Left lobe of liver (tissue), 2 donors: Measurements from ENCODE around the gene NRG3. TPM values are rescaled to one million over a fixed set of nuclear protein-coding genes. Genes with fewer than 3 reads are reported as not detected.

Source experiments
- ATAC-seq: fragments of 200-7000 bp; cut with Tn5 transposase; one replicate; pipeline ENCODE4 v1.9.1; 2020; ENCODE audit warnings: mild to moderate bottlenecking, moderate library complexity
- DNase-seq: peaks from one replicate; pipeline ENCODE4 v3.0.0-alpha.2; 2020; ENCODE audit warnings: low spot score
- total RNA-seq: library from RNA; stranded (reverse); gene quantifications from one replicate; pipeline ENCODE4 v1.2.1, GENCODE V29; 2021
- donor health status: DM: no; HTN: no; CAD: no; lungs with moderate emphysema.
- donor health status: DM: no; HTN: yes; CAD: no.

The NRG3 gene
- total RNA-seq, 1 donor from 2014 or later: 1.1 TPM

DNA sequence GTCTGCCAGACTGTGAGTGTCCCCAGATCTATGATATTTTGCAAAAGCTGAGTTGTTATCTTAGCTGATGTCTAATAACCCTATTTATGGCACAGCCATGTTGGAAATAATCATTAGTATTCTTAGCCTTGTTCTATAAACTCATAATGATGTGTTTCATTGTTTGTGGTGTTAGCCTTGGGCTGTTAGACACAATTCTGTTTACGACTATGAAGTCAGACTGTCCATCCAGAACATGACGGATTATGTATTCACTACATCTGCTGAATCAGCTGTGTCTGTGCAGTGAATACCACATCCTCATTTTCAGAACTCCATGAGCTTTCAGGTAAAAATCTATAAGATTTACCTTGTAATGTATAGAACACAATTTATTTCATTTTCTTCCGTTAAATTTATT is 577.1 kb downstream of the NRG3 start:
- ATAC-seq (no peak), DNase-seq (no peak)

DNA sequence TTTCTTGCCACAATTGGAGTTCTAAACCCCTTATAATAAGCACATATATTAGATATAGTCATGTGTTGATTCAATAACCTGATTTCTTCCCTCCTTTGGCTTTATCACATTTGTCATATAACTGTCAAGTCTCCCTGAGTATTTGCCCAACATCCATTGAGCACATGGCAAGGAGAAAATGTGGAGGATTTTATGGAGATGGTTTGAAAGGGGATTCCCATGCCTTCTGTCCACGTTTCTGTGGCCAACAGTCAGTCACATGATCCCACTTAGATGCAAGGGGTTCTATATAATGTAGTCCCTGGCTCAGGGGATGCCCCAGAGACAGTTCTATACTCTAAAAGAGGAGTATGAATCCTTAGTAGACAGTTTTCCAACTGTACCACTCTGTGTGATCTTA is 577.7 kb downstream of the NRG3 start:
- ATAC-seq (no peak), DNase-seq (no peak)

GRCh38 chr10:82453678-82454293 is 578.8 kb downstream of the NRG3 start:
- DNase-seq (no peak), ATAC-seq (no peak)

GRCh38 chr10:82462910-82463551 is 588.0 kb downstream of the NRG3 start:
- ATAC-seq (no peak), DNase-seq (no peak)

- no peak for ATAC-seq
These were observed 588.6 kb downstream of the NRG3 start for GRCh38 chr10:82463614-82464013.

GRCh38 chr10:82464191-82464818 is 589.3 kb downstream of the NRG3 start:
- DNase-seq (no peak), ATAC-seq (no peak)

More at GRCh38 chr10:82463614-82464013, 588.6 kb downstream of the NRG3 start:
- DNase-seq: no peak

DNA sequence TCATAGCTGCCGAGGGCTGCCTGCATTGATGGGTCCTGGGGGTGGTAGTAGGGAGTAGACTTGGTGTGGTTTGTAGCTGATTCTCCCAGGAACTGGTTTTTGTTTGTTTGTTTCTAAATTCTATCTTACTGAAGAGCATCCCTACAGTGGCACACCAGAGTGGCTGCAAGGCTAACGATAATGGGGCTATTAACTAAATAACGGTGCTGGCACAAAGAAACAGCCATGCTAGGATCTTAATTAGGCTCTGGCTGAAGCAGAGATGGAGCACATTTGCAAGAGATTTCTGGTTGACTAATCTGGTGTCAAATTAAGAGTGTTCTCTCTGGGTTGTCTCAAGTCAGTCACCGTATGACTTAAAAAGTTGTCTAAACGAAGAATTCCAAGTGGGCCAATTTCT is 590.0 kb downstream of the NRG3 start:
- ATAC-seq (no peak), DNase-seq (no peak)

DNA sequence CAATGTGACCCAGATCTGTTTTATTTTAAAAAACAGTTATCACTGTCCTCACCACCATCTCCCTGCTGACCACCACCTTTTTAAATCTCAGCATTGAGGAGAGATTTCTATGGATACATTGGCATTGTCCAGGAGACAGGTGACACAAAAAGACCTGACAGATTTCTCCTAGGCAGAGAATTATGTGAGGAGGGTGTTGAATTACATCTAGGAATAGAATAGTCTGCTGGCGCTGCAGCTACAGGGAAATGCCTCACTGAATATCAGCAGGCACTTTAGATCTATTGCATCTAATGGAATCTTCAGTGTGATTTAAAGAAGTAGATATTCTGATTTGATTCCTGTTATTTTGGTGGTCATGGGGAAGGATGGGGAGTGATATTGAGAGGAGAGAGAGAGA is 593.5 kb downstream of the NRG3 start:
- ATAC-seq: no peak
- DNase-seq: no peak

DNA sequence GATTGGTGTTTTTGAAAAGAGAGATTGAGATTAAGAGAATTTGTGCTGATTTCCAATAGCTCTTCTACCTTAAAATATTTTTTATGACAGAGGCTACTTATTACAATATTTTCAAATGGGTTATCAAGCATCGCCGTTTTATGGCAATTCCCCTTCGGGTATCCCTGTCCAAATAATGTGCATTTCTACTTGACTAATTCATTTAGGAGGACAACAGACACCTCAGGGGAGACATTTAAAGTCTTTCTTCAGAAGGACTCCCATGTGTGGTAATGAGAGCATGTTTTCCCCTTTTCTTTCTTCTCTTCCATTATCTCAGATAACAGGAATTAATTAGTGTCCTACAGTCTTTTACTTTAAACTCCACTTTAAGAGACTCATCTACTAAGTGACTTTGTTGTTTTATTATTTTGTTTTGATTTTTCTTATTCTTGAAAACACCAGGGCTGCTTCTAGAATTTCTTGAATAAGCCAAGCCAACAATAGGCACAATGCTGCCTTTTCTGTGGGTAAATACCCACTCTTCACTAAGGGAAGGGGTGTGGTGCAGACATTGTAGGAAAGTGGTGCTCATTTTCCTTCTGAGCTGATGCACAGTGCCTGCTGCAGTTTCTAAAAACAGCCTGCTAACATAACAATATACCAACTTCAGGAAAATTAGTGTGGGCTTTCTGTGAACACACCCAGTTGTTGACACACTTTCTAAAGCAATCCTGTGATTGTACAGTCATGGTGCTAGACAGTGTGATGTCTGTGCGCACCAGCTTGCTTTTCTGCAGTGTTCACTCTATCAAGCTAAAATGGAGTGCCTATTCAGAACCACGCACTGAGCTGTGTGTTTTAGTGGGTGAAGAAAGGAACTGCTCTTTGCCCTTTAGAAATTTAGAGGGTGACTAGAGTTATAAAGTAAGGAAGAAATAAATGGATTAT is 597.7 kb downstream of the NRG3 start:
- ATAC-seq (no peak), DNase-seq (no peak)

GRCh38 chr10:82477776-82478175 is 602.8 kb downstream of the NRG3 start:
- no peak for ATAC-seq
- DNase-seq: no peak

DNA sequence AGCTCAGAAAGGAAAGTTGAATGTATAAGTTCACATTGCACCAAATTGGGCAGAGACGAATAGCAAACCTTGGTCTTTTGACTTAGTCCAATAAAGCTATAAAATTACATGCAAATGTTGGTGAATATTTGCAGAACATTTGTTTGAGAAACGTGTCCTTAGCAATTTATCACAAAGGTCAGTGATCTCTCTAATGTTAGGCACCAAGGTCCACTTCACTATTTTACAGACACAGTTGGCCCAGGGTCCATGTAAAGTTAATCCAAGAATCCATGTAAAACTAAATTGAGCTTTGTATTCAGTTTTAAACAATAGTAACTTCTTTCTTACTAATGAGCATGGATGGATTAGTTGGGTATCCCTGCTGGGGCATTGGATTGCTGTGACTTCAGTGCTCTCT is 617.7 kb downstream of the NRG3 start:
- DNase-seq (no peak), ATAC-seq (peak; percentile 73)

DNA sequence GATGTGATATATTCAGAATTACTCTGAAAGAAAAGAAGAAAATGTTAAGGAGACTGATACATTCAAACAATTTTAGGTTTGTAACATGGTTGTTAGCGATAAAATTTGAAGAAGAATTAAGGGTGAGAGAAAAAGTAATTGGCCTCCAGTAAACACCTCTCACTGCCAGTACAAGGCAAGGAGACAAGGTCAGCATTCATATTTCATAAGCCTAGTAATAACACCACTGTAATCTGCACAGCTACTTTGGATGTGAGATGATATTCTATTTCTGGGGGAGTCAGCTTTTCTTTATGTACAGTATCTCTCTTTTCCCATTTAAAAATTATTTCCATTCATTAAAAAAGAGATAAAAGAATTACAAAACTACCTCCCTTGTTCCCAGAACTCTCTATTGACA is 621.1 kb downstream of the NRG3 start:
- no peak for ATAC-seq
- DNase-seq: no peak

DNA sequence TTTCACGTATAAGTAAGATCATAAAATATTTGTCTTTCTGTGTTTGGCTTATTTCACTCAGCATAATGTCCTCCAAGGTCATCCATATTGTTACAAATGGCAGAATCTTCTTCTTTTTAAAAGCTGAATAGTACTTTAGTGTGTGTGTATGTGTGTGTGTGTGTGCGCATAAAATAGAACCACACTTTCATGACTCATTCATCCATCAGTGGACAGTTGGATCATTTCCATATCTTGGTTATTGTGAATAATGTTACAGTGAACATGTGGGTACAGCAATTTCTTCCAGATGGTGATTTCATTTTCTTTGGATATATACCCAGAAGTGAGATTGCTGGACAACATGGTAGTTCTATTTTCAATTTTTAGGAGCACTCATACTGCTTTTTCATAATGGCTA is 622.4 kb downstream of the NRG3 start:
- no peak for ATAC-seq
- DNase-seq: no peak

- no peak for ATAC-seq
- DNase-seq: no peak
These were observed 624.0 kb downstream of the NRG3 start for GRCh38 chr10:82498976-82499375.

DNA sequence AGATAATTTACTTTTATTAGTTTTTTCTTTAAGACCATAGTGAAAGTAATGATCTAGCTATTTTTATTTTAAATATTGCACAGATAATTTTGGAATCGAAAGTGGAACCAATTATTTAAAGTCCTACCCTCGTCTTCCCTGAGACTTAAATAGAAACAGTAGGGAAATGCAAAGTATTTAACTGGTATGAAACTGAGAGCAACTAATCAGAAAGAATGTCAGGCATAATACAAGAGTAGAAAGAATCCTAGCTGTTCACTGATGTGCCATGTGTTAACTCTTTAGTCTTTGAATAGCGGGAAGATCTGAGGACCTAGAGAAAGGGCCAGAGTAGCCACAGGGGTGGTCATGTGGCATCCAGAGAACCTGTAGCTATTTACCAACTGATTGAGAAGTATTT is 630.0 kb downstream of the NRG3 start:
- DNase-seq (no peak), ATAC-seq (no peak)

DNA sequence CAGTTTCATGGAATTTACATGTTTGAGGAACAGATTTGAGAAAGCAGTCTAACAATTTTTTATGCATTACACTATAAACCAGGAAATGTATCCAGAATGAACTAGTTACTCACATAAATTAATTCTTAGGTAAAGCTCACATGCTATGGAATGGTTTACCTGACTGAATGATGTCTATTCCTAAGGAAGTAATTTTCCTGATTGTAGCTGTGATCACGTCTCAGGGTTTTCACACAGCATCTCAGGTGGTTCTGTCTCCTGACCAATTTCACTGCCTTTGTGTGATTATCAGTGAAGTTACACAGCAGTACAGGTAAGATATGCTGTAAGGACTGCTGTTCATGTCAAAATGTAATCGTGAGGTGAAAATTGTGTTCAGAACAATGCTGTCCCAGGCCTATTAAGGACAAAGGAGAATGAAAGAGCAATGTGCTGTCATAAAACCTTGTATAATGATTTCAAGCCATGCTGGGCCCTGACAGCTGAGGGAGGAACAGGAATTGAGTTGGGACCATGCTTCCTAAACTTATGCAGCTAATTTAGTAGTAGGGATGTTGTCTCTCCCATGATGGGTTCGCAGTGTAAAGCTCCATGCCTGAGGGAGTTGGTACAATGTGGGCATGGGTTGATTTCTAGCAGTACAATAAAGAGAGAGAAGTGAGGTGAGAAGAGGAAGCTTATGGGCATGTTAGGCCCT is 631.8 kb downstream of the NRG3 start:
- no peak for DNase-seq
- ATAC-seq: no peak

DNA sequence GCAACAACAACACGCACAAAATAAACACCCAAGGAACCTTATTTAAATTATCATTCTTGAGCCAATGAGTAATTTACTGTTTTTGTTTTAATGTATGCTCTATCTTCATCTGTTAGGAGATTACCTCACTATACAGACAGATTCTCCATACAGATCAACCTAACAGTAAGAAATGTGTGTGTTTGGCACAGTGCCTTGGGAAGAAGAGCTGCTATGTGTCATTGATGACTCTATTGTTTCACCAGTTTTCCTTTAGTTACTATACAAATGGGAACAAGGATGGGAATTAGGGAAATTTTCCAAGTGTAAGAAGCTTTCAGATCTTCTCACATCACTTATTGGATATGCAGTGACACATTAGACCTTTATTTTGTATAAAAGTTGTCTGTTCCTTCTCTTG is 640.3 kb downstream of the NRG3 start:
- ATAC-seq: no peak
- no peak for DNase-seq

DNA sequence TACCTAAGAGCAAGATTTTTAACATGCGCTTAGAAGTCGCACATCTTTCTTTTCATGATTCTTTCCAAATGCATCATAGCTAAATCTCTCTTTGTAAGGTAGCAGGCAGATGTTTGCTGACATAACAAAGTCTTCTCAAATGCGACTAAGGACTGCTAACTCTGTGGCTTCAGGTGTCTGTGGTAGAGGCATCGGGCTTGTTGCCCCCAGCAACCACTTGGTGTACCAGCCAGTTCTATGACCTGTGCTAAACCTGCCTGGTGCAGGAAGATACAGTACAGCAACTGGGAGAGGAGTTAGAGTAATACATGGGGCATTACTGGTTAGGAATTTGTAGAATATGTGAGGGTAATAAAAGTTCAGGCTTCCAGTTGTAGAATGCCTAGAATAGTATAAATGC is 654.1 kb downstream of the NRG3 start:
- ATAC-seq (no peak), DNase-seq (no peak)

DNA sequence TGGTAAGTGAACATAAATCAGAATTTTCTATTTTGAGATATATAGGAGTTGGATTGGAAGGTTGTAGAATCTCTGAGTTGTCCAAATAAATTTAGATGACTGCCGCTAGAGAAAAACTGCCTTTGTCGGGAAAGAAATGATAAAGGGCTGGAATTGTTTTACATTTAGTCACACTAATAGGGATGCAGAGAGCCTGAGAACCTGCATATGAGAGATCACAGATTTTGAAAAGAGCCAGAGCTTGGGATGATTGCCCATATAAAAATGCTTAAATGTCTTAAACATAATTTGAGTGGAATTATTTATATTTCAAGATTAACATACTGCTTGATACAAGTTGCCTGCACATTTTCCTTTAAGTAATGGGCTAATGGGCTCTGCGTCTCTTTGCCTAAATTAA is 660.5 kb downstream of the NRG3 start:
- DNase-seq: no peak
- no peak for ATAC-seq

DNA sequence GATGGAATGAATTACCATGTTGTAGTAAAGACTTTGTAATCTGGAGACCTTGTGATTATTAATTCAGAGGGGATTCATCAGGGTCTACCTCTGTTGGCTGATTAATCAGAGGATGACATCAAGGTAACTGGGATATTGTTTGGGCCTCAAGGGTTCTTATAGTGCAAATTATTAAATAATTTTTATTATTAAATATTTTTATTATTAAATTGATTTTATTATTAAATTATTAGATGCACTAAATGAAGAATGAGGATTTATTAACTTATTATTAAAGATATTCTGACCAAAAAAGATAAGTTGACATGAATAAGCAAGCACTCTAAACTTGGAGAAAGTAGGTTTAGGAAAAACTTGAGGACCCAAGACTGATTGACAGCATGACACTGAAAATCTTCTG is 661.7 kb downstream of the NRG3 start:
- ATAC-seq: no peak
- no peak for DNase-seq

- DNase-seq (no peak), ATAC-seq (no peak)
These were observed 663.3 kb downstream of the NRG3 start for GRCh38 chr10:82538272-82538671.
